ENCODE measurements around the gene ATP7B.

Gene ATP7B

GRCh38 chr13:51942189-51942588 is 69.1 kb downstream of the ATP7B start:
- no peak for DNase-seq

GRCh38 chr13:51938454-51938853 is 72.8 kb downstream of the ATP7B start:
- no peak for DNase-seq

GRCh38 chr13:51937320-51938290 is 73.6 kb downstream of the ATP7B start:
- DNase-seq, result no peak

GRCh38 chr13:51935326-51936171 is 75.7 kb downstream of the ATP7B start:
- DNase-seq, result no peak

- DNase-seq, result no peak
Observed at GRCh38 chr13:51934461-51935087, 76.7 kb downstream of the ATP7B start.

- no peak for DNase-seq
Observed at GRCh38 chr13:51933466-51934058, 77.7 kb downstream of the ATP7B start.

GRCh38 chr13:51932231-51932630 is 79.0 kb downstream of the ATP7B start:
- no peak for DNase-seq

GRCh38 chr13:51931606-51932005 is 79.6 kb downstream of the ATP7B start:
- no peak for DNase-seq

GRCh38 chr13:51929699-51930098 is 81.6 kb downstream of the ATP7B start:
- DNase-seq, result no peak

- no peak for DNase-seq
Observed at GRCh38 chr13:51928231-51928630, 83.0 kb downstream of the ATP7B start.

- DNase-seq, result no peak
Observed at GRCh38 chr13:51927129-51927528, 84.1 kb downstream of the ATP7B start.

- no peak for DNase-seq
Observed at GRCh38 chr13:51926528-51926885, 84.7 kb downstream of the ATP7B start.

- DNase-seq, result no peak
Observed at GRCh38 chr13:51925865-51926527, 85.3 kb downstream of the ATP7B start.

GRCh38 chr13:51924756-51925544 is 86.3 kb downstream of the ATP7B start:
- DNase-seq, result no peak

- DNase-seq, result no peak
Observed at GRCh38 chr13:51923983-51924539, 87.2 kb downstream of the ATP7B start.

GRCh38 chr13:51922771-51923480 is 88.3 kb downstream of the ATP7B start:
- no peak for DNase-seq

GRCh38 chr13:51921790-51922740 is 89.2 kb downstream of the ATP7B start:
- no peak for DNase-seq

GRCh38 chr13:51920786-51921185 is 90.5 kb downstream of the ATP7B start:
- no peak for DNase-seq

GRCh38 chr13:51920267-51920666 is 91.0 kb downstream of the ATP7B start:
- no peak for DNase-seq
